ENCODE measurements around the gene TMEM132E. TPM values are rescaled to one million over a fixed set of nuclear protein-coding genes. Genes with fewer than 3 reads are reported as not detected.

Gene TMEM132E
- total and polyA plus RNA-seq, 2 donors from 2014 or later, result 1.1 to 4.3 TPM

GRCh38 chr17:34675605-34676004 is 96.2 kb downstream of the TMEM132E start:
- DNase-seq (no peak), FAIRE-seq (no peak)
- H3K36me3 ChIP-seq (ENCODE audit: control insufficient read depth in 2 of 3, insufficient read depth in 3 of 3, low read length in 3 of 3), result no peaks in the 10 kb centered on the region
- no peaks in the 10 kb centered on the region for H3K9me3 ChIP-seq (ENCODE audit: control insufficient read depth in 2 of 3, insufficient read depth in 1 of 3, low read length in 3 of 3)
- intact Hi-C loops (cut with DNase I), result no loop called here
- H3K27me3 ChIP-seq (ENCODE audit: control insufficient read depth, insufficient read depth, low read length), result no peaks in the 10 kb centered on the region
- no peak overlapping the region for H3K9ac ChIP-seq (ENCODE audit: low read length in 3 of 3)
- no peak overlapping the region for H3K27ac ChIP-seq (ENCODE audit: low read depth in 2 of 2, low read length in 2 of 2)
- TF ChIP-seq CTCF (IDR thresholded peaks at IDR 0.05; ENCODE audit: borderline replicate concordance, extremely low read depth, insufficient read depth), result no peak
- no peak overlapping the region for H3K4me3 ChIP-seq (ENCODE audit: low read length in 3 of 3)
- H3K4me1 ChIP-seq (ENCODE audit: control insufficient read depth in 2 of 3, insufficient read depth in 2 of 3, low read depth in 1 of 3, low read length in 3 of 3), result no peaks in the 10 kb centered on the region

GRCh38 chr17:34680151-34680550 is 100.8 kb downstream of the TMEM132E start:
- no peak for FAIRE-seq
- no peak for TF ChIP-seq CTCF (IDR thresholded peaks at IDR 0.05; ENCODE audit: borderline replicate concordance, extremely low read depth, insufficient read depth)
- DNase-seq, result no peak
- no peaks in the 10 kb centered on the region for H3K9me3 ChIP-seq (ENCODE audit: control insufficient read depth in 2 of 3, insufficient read depth in 1 of 3, low read length in 3 of 3)
- no peaks in the 10 kb centered on the region for H3K36me3 ChIP-seq (ENCODE audit: control insufficient read depth in 2 of 3, insufficient read depth in 3 of 3, low read length in 3 of 3)
- intact Hi-C loops (cut with DNase I), result no loop called here
- H3K27ac ChIP-seq (ENCODE audit: low read depth in 2 of 2, low read length in 2 of 2), result no peak overlapping the region
- no peak overlapping the region for H3K9ac ChIP-seq (ENCODE audit: low read length in 3 of 3)
- H3K4me1 ChIP-seq (ENCODE audit: control insufficient read depth in 2 of 3, insufficient read depth in 2 of 3, low read depth in 1 of 3, low read length in 3 of 3), result no peaks in the 10 kb centered on the region
- H3K27me3 ChIP-seq (ENCODE audit: control insufficient read depth, insufficient read depth, low read length), result no peaks in the 10 kb centered on the region
- H3K4me3 ChIP-seq (ENCODE audit: low read length in 3 of 3), result no peak overlapping the region

GRCh38 chr17:34682305-34682704 is 102.9 kb downstream of the TMEM132E start:
- no peaks in the 10 kb centered on the region for H3K9me3 ChIP-seq (ENCODE audit: control insufficient read depth in 2 of 3, insufficient read depth in 1 of 3, low read length in 3 of 3)
- no peaks in the 10 kb centered on the region for H3K36me3 ChIP-seq (ENCODE audit: control insufficient read depth in 2 of 3, insufficient read depth in 3 of 3, low read length in 3 of 3)
- no peaks in the 10 kb centered on the region for H3K4me1 ChIP-seq (ENCODE audit: control insufficient read depth in 2 of 3, insufficient read depth in 2 of 3, low read depth in 1 of 3, low read length in 3 of 3)
- no peak overlapping the region for H3K9ac ChIP-seq (ENCODE audit: low read length in 3 of 3)
- intact Hi-C loops (cut with DNase I), result no loop called here
- H3K4me3 ChIP-seq (ENCODE audit: low read length in 3 of 3), result no peak overlapping the region
- H3K27me3 ChIP-seq (ENCODE audit: control insufficient read depth, insufficient read depth, low read length), result no peaks in the 10 kb centered on the region
- H3K27ac ChIP-seq (ENCODE audit: low read depth in 2 of 2, low read length in 2 of 2), result no peak overlapping the region
- no peak for DNase-seq
- no peak for TF ChIP-seq CTCF (IDR thresholded peaks at IDR 0.05; ENCODE audit: borderline replicate concordance, extremely low read depth, insufficient read depth)
- FAIRE-seq, result no peak

- Histone ChIP-seq H3K4me3 (ENCODE audit: low read length in 3 of 3) (no peak overlapping the region), H3K27me3 (ENCODE audit: control insufficient read depth, insufficient read depth, low read length) (no peaks in the 10 kb centered on the region), H3K36me3 (ENCODE audit: control insufficient read depth in 2 of 3, insufficient read depth in 3 of 3, low read length in 3 of 3) (no peaks in the 10 kb centered on the region), H3K9ac (ENCODE audit: low read length in 3 of 3) (no peak overlapping the region), H3K4me1 (ENCODE audit: control insufficient read depth in 2 of 3, insufficient read depth in 2 of 3, low read depth in 1 of 3, low read length in 3 of 3) (no peaks in the 10 kb centered on the region), H3K9me3 (ENCODE audit: control insufficient read depth in 2 of 3, insufficient read depth in 1 of 3, low read length in 3 of 3) (no peaks in the 10 kb centered on the region), H3K27ac (ENCODE audit: low read depth in 2 of 2, low read length in 2 of 2) (no peak overlapping the region)
- FAIRE-seq (no peak), DNase-seq (no peak)
- TF ChIP-seq CTCF (IDR thresholded peaks at IDR 0.05; ENCODE audit: borderline replicate concordance, extremely low read depth, insufficient read depth), result no peak
- intact Hi-C loops (cut with DNase I), result no loop called here
These were observed 104.0 kb downstream of the TMEM132E start for GRCh38 chr17:34683390-34683789.

Measured in kidney (tissue), 14 donors.